DOHH2 (cell line): Measurements from ENCODE around the gene ZNRD2.

Experiments used
- H3F3A ChIP-seq: fragments of 200-600 bp; sonication (generic), shearing (Covaris generic); 2 replicates; pipeline ENCODE4 v1.6.0; 2016; ENCODE audit warnings: antibody characterized with exemption, mild to moderate bottlenecking; ENCODE audit not compliant: control insufficient read depth, insufficient read depth
- H3K27ac ChIP-seq: fragments of 200-600 bp; sonication (generic); 2 replicates; pipeline ENCODE4 v1.5.1; 2014; ENCODE audit warnings: low read depth, mild to moderate bottlenecking, low read length, moderate library complexity
- H3K27me3 ChIP-seq: fragments of 200-600 bp; sonication (generic); 2 replicates; pipeline ENCODE4 v1.6.1; 2014; ENCODE audit warnings: mild to moderate bottlenecking, low read length, mixed read lengths; ENCODE audit not compliant: control insufficient read depth
- H3K36me3 ChIP-seq: fragments of 200-600 bp; sonication (generic); 2 replicates; pipeline ENCODE4 v1.6.1; 2014; ENCODE audit warnings: mild to moderate bottlenecking, low read length, moderate library complexity, mixed read lengths; ENCODE audit not compliant: control insufficient read depth
- H3K4me1 ChIP-seq: fragments of 200-600 bp; sonication (generic); 2 replicates; pipeline ENCODE4 v1.6.1; 2014; ENCODE audit warnings: mild to moderate bottlenecking, low read length, mixed read lengths; ENCODE audit not compliant: control insufficient read depth
- H3K4me2 ChIP-seq: fragments of 200-600 bp; sonication (generic); 2 replicates; pipeline ENCODE4 v1.6.0; 2014; ENCODE audit warnings: mild to moderate bottlenecking, low read length, moderate library complexity
- H3K4me3 ChIP-seq: fragments of 200-600 bp; sonication (generic); 2 replicates; pipeline ENCODE4 v1.5.1; 2014; ENCODE audit warnings: mild to moderate bottlenecking, low read length, mixed read lengths
- H3K79me2 ChIP-seq: fragments of 200-600 bp; sonication (generic); 2 replicates; pipeline ENCODE4 v1.6.1; 2014; ENCODE audit warnings: mild to moderate bottlenecking, low read length, mixed read lengths; ENCODE audit not compliant: control insufficient read depth
- H3K9me2 ChIP-seq: fragments of 200-600 bp; sonication (generic); replicated peaks from 2 replicates; pipeline ENCODE4 v1.6.1; 2014; ENCODE audit warnings: mild to moderate bottlenecking, low read length, mixed read lengths; ENCODE audit not compliant: control insufficient read depth
- H3K9me3 ChIP-seq: fragments of 200-600 bp; sonication (generic); 2 replicates; pipeline ENCODE4 v1.6.1; 2014; ENCODE audit warnings: antibody characterized with exemption, low read length, mixed read lengths; ENCODE audit not compliant: control insufficient read depth, insufficient read depth
- H4K20me1 ChIP-seq: fragments of 200-600 bp; sonication (generic); 2 replicates; pipeline ENCODE4 v1.6.0; 2014; ENCODE audit warnings: low read depth, mild to moderate bottlenecking, antibody characterized with exemption, low read length, moderate library complexity; ENCODE audit not compliant: control insufficient read depth, insufficient read depth
- CTCF ChIP-seq: fragments of 200-600 bp; sonication (generic); IDR thresholded peaks from one replicate; pipeline ENCODE4 v1.5.1; 2014; ENCODE audit warnings: antibody characterized with exemption, mild to moderate bottlenecking, low read depth, low read length; ENCODE audit not compliant: poor library complexity, severe bottlenecking
- EZH2phosphoT487 ChIP-seq: fragments of 200-600 bp; sonication (generic); IDR thresholded peaks from 2 replicates; pipeline ENCODE4 v1.6.1; 2017; ENCODE audit warnings: borderline replicate concordance, mild to moderate bottlenecking, antibody characterized with exemption, low read length, moderate library complexity, mixed read lengths

Gene ZNRD2

GRCh38 chr11:65552388-65552951, 17.8 kb upstream of the ZNRD2 start:
- no peaks in the 10 kb centered on the region for H4K20me1 ChIP-seq
- no peaks in the 10 kb centered on the region for H3K9me3 ChIP-seq
- no peak overlapping the region for H3K4me3 ChIP-seq
- no peaks in the 10 kb centered on the region for H3K9me2 ChIP-seq
- no peaks in the 10 kb centered on the region for H3K36me3 ChIP-seq
- TF ChIP-seq CTCF (peak; percentile 55), EZH2phosphoT487 (no peak)
- H3K4me2 ChIP-seq = peak overlapping the region; percentile 54; the same call in 1 of the 2 replicates
- peaks cover 8% of the 10 kb centered on the region for H3F3A ChIP-seq
- H3K4me1 ChIP-seq = peaks cover 53% of the 10 kb centered on the region
- no peaks in the 10 kb centered on the region for H3K79me2 ChIP-seq
- no peak overlapping the region for H3K27ac ChIP-seq
- no peaks in the 10 kb centered on the region for H3K27me3 ChIP-seq

DNA sequence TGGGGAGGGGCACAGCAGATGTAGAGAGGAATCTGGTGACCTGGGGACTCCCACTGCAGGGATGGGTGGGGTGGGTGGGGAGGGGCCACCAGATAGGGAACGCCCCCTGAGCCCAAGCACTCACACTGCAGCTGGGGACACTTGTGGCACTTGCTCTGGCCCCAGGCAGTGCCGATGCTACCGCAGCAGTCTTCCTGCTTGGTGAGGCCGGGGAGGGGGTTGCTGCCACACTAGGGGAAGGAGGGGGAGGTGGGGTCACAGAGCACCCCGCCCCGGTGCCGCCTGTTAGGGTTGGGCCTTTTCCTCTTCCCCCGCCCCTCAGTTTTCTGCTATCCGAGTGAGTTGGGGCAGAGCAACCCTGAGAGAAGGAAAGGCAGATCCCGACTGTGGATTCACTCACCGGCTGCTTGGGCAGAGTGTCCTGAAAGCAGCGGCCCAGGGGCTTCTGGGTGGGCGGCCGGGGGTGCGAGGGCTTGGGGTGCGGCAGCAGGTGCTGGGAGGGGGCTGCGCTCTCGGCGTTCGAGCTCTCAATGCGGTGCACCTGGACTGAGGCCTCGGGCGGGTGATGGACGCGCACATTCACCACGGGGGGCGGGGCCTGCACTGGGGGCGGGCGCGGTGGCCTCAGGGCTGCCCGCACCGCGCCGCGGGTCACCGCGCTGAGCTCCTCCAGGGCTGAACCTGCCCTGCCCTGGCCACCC, 16.8 kb upstream of the ZNRD2 start:
- H3K27me3 ChIP-seq = no peaks in the 10 kb centered on the region
- no peaks in the 10 kb centered on the region for H4K20me1 ChIP-seq
- no peaks in the 10 kb centered on the region for H3K36me3 ChIP-seq
- no peaks in the 10 kb centered on the region for H3K9me3 ChIP-seq
- peak overlapping the region; percentile 54 for H3K4me3 ChIP-seq
- peaks cover 49% of the 10 kb centered on the region for H3K4me1 ChIP-seq
- peaks cover 8% of the 10 kb centered on the region for H3F3A ChIP-seq
- H3K79me2 ChIP-seq = no peaks in the 10 kb centered on the region
- no peak overlapping the region for H3K27ac ChIP-seq
- H3K9me2 ChIP-seq = no peaks in the 10 kb centered on the region
- peak overlapping the region; percentile 68 for H3K4me2 ChIP-seq
- TF ChIP-seq EZH2phosphoT487 = no peak
- TF ChIP-seq CTCF = no peak

DNA sequence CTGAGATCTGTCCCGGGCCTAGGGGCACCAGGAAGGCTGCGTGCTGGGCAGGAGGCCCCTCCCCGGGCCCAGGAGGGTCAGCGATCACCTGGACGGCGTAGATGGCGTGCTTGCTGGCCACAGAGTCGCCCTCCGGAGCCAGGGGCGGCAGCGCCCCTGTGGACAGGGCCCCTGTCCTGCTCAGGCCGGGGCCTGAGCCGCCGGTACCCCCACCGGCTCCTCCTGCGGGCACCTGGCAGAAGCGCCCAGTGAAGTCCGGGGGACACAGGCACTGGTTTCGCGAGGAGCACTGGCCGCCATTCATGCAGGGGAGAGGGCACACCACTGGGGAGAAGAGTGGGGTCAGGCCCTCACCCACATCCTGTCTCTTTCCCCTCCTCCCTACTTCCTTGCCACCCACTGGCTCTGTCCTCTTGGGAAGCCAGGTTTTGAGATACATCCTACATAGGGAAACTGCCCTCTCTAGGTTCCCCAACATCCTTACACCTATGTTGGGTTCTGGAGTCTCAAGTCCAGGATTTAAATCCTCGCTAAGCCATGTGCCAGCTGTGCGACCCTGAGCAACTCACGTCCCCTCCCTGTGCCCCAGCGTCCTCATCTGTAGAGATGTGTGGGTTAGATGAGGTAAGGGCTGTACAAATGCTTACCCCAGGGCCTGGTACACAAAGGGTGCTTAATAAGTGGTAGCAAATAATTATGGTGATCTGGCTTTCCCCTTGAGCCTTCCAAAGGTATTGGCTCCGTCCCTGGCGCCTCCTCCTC, 16.0 kb upstream of the ZNRD2 start:
- Histone ChIP-seq H3K36me3 (no peaks in the 10 kb centered on the region), H3K79me2 (no peaks in the 10 kb centered on the region), H3K27me3 (no peaks in the 10 kb centered on the region), H3K9me3 (no peaks in the 10 kb centered on the region), H3K4me3 (peak overlapping the region; percentile 54), H4K20me1 (no peaks in the 10 kb centered on the region), H3K9me2 (no peaks in the 10 kb centered on the region), H3K4me1 (peaks cover 51% of the 10 kb centered on the region), H3K27ac (no peak overlapping the region), H3K4me2 (peak overlapping the region; percentile 68), H3F3A (peaks cover 8% of the 10 kb centered on the region)
- TF ChIP-seq EZH2phosphoT487 (no peak), CTCF (no peak)
